WTC11 (cell line): ENCODE results near the gene PRR15L. TPM values are rescaled to one million over a fixed set of nuclear protein-coding genes. Genes with fewer than 3 reads are reported as not detected.

Experiments used
- ATAC-seq: fragments of 200-7000 bp; cut with Tn5 transposase; 2 replicates; pipeline ENCODE4 v1.10.0; 2021; ENCODE audit warnings: mild to moderate bottlenecking, moderate library complexity
- CTCF ChIA-PET: fragments of 300-600 bp; sonication (Branson Sonifier 250); formaldehyde crosslinking; loops from one replicate; lab custom pipeline; 2021; ENCODE audit warnings: antibody characterized with exemption; lab: Charles Lee
- POLR2A ChIA-PET: fragments of 350-600 bp; sonication (Branson Sonifier 250); formaldehyde crosslinking; loops from one replicate; lab custom pipeline; 2021; ENCODE audit warnings: antibody characterized with exemption; lab: Charles Lee
- DNase-seq: peaks from one replicate; pipeline ENCODE4 v3.0.0; 2021; ENCODE audit warnings: low spot score
- H3K27ac Mint-ChIP-seq: 2 replicates; pipeline ENCODE4 v1.8.0; 2021; ENCODE audit warnings: mixed read lengths
- H3K27me3 Mint-ChIP-seq: 2 replicates; pipeline ENCODE4 v1.8.0; 2021; ENCODE audit warnings: low read depth, mild to moderate bottlenecking, moderate library complexity, mixed read lengths
- H3K36me3 Mint-ChIP-seq: 2 replicates; pipeline ENCODE4 v1.8.0; 2021; ENCODE audit warnings: mixed read lengths
- H3K4me1 Mint-ChIP-seq: 2 replicates; pipeline ENCODE4 v1.8.0; 2022; ENCODE audit warnings: mixed read lengths
- H3K4me3 Mint-ChIP-seq: 2 replicates; pipeline ENCODE4 v1.8.0; 2021; ENCODE audit warnings: mild to moderate bottlenecking, moderate library complexity, mixed read lengths
- H3K9me3 Mint-ChIP-seq: 2 replicates; pipeline ENCODE4 v1.8.0; 2021; ENCODE audit warnings: mixed read lengths
- CBFB ChIP-seq: sonication (generic); formaldehyde crosslinking; IDR thresholded peaks from 2 replicates; pipeline ENCODE4 v1.8.1; 2022; ENCODE audit warnings: mild to moderate bottlenecking, low read depth, missing genetic modification reagents
- ETV6 ChIP-seq: sonication (generic); formaldehyde crosslinking; IDR thresholded peaks from 2 replicates; pipeline ENCODE4 v1.8.1; 2022; ENCODE audit warnings: mild to moderate bottlenecking, missing genetic modification reagents
- FOXP1 ChIP-seq: sonication (generic); formaldehyde crosslinking; IDR thresholded peaks from 2 replicates; pipeline ENCODE4 v1.8.0; 2022; ENCODE audit warnings: missing genetic modification reagents, mild to moderate bottlenecking, moderate library complexity, borderline replicate concordance
- HMGXB4 ChIP-seq: sonication (generic); formaldehyde crosslinking; IDR thresholded peaks from 2 replicates; pipeline ENCODE4 v1.8.1; 2023; ENCODE audit warnings: mild to moderate bottlenecking, moderate library complexity, missing genetic modification reagents
- JUN ChIP-seq: sonication (generic); formaldehyde crosslinking; IDR thresholded peaks from 2 replicates; pipeline ENCODE4 v1.8.0; 2023; ENCODE audit warnings: mild to moderate bottlenecking, missing genetic modification reagents
- NFE2L1 ChIP-seq: sonication (generic); formaldehyde crosslinking; IDR thresholded peaks from 2 replicates; pipeline ENCODE4 v1.8.1; 2023; ENCODE audit warnings: missing genetic modification reagents
- NFYB ChIP-seq: sonication (generic); formaldehyde crosslinking; conservative IDR thresholded peaks from 2 replicates; pipeline ENCODE4 v1.8.0; 2022; ENCODE audit warnings: low read depth, missing genetic modification reagents
- PRRX2 ChIP-seq: fragments of 250-450 bp; sonication (Bioruptor Pico); IDR thresholded peaks from 2 replicates; pipeline ENCODE4 v1.8.0; 2021; ENCODE audit warnings: mild to moderate bottlenecking
- RORB ChIP-seq: fragments of 250-450 bp; sonication (Bioruptor Pico); IDR thresholded peaks from 2 replicates; pipeline ENCODE4 v1.9.0; 2021; ENCODE audit warnings: mild to moderate bottlenecking
- SOX15 ChIP-seq: fragments of 250-450 bp; sonication (Bioruptor Pico); IDR thresholded peaks from 2 replicates; pipeline ENCODE4 v1.9.0; 2021; ENCODE audit warnings: mild to moderate bottlenecking
- SP1 ChIP-seq: sonication (generic); formaldehyde crosslinking; conservative IDR thresholded peaks from 2 replicates; pipeline ENCODE4 v1.8.1; 2022; ENCODE audit warnings: missing genetic modification reagents
- TP53 ChIP-seq: sonication (generic); formaldehyde crosslinking; IDR thresholded peaks from 2 replicates; pipeline ENCODE4 v1.8.1; 2023; ENCODE audit warnings: mild to moderate bottlenecking, missing genetic modification reagents
- ZNF416 ChIP-seq: fragments of 250-450 bp; sonication (Bioruptor Pico); IDR thresholded peaks from 2 replicates; pipeline ENCODE4 v1.9.0; 2021; ENCODE audit warnings: mild to moderate bottlenecking, inconsistent platforms
- total RNA-seq: library from RNA; stranded (reverse); gene quantifications from 3 replicates; pipeline ENCODE4 v1.2.3, GENCODE V29; 2021
- TF ChIP-seq, protein P1 (sequence below): sonication (generic); formaldehyde crosslinking; conservative IDR thresholded peaks from 2 replicates; pipeline ENCODE4 v1.8.1; 2023; ENCODE audit warnings: mild to moderate bottlenecking, low read depth, missing genetic modification reagents, moderate library complexity
- TF ChIP-seq, protein P2 (sequence below): sonication (generic); formaldehyde crosslinking; IDR thresholded peaks from 2 replicates; pipeline ENCODE4 v1.8.1; 2022; ENCODE audit warnings: low read depth, mild to moderate bottlenecking, moderate library complexity, missing genetic modification reagents, borderline replicate concordance
- TF ChIP-seq, protein P3 (sequence below): sonication (generic); formaldehyde crosslinking; IDR thresholded peaks from 2 replicates; pipeline ENCODE4 v1.8.0; 2022; ENCODE audit warnings: mild to moderate bottlenecking, missing genetic modification reagents
- TF ChIP-seq, protein P4 (sequence below): sonication (generic); formaldehyde crosslinking; conservative IDR thresholded peaks from 2 replicates; pipeline ENCODE4 v1.8.1; 2022; ENCODE audit warnings: mild to moderate bottlenecking, missing genetic modification reagents
- TF ChIP-seq, protein P5 (sequence below): fragments of 200-600 bp; IDR thresholded peaks from 2 replicates; pipeline ENCODE4 v1.8.0; 2022; ENCODE audit warnings: antibody characterized with exemption
- TF ChIP-seq, protein P6 (sequence below): fragments of 250-450 bp; sonication (Bioruptor Pico); IDR thresholded peaks from 2 replicates; pipeline ENCODE4 v1.9.0; 2021; ENCODE audit warnings: mild to moderate bottlenecking

The PRR15L gene
- total RNA-seq, 1 experiment from 2014 or later, result 0.59 TPM

DNA sequence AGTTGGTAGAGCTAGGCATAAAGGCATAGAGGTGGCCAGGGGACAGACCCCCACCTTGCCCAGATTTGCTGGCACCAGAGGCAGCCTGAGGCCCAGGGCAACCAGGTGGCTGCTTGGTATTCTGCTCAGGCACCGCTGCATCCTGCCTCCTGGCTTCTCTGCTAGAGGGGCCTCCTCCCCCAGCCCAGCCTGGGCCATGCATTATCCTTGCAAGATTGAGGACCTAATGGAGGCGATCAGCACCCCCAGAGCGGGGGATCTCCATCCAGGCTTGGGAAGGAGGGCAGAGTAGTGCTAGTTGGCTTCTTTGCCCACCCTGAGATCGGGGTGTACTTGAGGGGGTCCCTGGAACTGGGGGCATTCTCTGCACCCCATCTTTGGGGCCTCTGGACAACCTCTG lies 37.0 kb upstream of the PRR15L start:
- ChIA-PET POLR2A (no interaction called here), CTCF (interaction anchor here (1.1 to 3.1 kb wide), 8 partner anchors 9 to 153 kb away, joined by 4 to 25 read pairs (median 8); partner anchors contain the start of genes CDK5RAP3 and SCRN2)
- Mint-ChIP-seq H3K4me3 (no peak overlapping the region), H3K27ac (no peak overlapping the region), H3K9me3 (no peaks in the 10 kb centered on the region), H3K27me3 (no peaks in the 10 kb centered on the region), H3K4me1 (peaks cover 48% of the 10 kb centered on the region), H3K36me3 (no peaks in the 10 kb centered on the region)
- TF ChIP-seq JUN (CRISPR knock-in tag) (no peak), HMGXB4 (no peak), NFYB (no peak), TP53 (CRISPR knock-in tag) (no peak), ETV6 (CRISPR knock-in tag) (no peak), NFE2L1 (CRISPR knock-in tag) (no peak), CBFB (CRISPR knock-in tag) (no peak), RORB (no peak), FOXP1 (CRISPR knock-in tag) (no peak), ZNF416 (CRISPR knock-in tag) (no peak), SOX15 (CRISPR knock-in tag) (no peak), SP1 (CRISPR knock-in tag) (no peak), PRRX2 (CRISPR knock-in tag) (no peak)
- TF ChIP-seq, protein P1, sequence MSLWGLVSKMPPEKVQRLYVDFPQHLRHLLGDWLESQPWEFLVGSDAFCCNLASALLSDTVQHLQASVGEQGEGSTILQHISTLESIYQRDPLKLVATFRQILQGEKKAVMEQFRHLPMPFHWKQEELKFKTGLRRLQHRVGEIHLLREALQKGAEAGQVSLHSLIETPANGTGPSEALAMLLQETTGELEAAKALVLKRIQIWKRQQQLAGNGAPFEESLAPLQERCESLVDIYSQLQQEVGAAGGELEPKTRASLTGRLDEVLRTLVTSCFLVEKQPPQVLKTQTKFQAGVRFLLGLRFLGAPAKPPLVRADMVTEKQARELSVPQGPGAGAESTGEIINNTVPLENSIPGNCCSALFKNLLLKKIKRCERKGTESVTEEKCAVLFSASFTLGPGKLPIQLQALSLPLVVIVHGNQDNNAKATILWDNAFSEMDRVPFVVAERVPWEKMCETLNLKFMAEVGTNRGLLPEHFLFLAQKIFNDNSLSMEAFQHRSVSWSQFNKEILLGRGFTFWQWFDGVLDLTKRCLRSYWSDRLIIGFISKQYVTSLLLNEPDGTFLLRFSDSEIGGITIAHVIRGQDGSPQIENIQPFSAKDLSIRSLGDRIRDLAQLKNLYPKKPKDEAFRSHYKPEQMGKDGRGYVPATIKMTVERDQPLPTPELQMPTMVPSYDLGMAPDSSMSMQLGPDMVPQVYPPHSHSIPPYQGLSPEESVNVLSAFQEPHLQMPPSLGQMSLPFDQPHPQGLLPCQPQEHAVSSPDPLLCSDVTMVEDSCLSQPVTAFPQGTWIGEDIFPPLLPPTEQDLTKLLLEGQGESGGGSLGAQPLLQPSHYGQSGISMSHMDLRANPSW (CRISPR knock-in tag), result no peak
- TF ChIP-seq, protein P2, sequence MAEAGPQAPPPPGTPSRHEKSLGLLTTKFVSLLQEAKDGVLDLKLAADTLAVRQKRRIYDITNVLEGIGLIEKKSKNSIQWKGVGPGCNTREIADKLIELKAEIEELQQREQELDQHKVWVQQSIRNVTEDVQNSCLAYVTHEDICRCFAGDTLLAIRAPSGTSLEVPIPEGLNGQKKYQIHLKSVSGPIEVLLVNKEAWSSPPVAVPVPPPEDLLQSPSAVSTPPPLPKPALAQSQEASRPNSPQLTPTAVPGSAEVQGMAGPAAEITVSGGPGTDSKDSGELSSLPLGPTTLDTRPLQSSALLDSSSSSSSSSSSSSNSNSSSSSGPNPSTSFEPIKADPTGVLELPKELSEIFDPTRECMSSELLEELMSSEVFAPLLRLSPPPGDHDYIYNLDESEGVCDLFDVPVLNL, result no peak
- TF ChIP-seq, protein P3, sequence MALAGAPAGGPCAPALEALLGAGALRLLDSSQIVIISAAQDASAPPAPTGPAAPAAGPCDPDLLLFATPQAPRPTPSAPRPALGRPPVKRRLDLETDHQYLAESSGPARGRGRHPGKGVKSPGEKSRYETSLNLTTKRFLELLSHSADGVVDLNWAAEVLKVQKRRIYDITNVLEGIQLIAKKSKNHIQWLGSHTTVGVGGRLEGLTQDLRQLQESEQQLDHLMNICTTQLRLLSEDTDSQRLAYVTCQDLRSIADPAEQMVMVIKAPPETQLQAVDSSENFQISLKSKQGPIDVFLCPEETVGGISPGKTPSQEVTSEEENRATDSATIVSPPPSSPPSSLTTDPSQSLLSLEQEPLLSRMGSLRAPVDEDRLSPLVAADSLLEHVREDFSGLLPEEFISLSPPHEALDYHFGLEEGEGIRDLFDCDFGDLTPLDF, result no peak
- TF ChIP-seq, protein P4, sequence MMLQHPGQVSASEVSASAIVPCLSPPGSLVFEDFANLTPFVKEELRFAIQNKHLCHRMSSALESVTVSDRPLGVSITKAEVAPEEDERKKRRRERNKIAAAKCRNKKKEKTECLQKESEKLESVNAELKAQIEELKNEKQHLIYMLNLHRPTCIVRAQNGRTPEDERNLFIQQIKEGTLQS (CRISPR knock-in tag), result no peak
- TF ChIP-seq, protein P5, sequence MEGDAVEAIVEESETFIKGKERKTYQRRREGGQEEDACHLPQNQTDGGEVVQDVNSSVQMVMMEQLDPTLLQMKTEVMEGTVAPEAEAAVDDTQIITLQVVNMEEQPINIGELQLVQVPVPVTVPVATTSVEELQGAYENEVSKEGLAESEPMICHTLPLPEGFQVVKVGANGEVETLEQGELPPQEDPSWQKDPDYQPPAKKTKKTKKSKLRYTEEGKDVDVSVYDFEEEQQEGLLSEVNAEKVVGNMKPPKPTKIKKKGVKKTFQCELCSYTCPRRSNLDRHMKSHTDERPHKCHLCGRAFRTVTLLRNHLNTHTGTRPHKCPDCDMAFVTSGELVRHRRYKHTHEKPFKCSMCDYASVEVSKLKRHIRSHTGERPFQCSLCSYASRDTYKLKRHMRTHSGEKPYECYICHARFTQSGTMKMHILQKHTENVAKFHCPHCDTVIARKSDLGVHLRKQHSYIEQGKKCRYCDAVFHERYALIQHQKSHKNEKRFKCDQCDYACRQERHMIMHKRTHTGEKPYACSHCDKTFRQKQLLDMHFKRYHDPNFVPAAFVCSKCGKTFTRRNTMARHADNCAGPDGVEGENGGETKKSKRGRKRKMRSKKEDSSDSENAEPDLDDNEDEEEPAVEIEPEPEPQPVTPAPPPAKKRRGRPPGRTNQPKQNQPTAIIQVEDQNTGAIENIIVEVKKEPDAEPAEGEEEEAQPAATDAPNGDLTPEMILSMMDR, result no peak
- TF ChIP-seq, protein P6, sequence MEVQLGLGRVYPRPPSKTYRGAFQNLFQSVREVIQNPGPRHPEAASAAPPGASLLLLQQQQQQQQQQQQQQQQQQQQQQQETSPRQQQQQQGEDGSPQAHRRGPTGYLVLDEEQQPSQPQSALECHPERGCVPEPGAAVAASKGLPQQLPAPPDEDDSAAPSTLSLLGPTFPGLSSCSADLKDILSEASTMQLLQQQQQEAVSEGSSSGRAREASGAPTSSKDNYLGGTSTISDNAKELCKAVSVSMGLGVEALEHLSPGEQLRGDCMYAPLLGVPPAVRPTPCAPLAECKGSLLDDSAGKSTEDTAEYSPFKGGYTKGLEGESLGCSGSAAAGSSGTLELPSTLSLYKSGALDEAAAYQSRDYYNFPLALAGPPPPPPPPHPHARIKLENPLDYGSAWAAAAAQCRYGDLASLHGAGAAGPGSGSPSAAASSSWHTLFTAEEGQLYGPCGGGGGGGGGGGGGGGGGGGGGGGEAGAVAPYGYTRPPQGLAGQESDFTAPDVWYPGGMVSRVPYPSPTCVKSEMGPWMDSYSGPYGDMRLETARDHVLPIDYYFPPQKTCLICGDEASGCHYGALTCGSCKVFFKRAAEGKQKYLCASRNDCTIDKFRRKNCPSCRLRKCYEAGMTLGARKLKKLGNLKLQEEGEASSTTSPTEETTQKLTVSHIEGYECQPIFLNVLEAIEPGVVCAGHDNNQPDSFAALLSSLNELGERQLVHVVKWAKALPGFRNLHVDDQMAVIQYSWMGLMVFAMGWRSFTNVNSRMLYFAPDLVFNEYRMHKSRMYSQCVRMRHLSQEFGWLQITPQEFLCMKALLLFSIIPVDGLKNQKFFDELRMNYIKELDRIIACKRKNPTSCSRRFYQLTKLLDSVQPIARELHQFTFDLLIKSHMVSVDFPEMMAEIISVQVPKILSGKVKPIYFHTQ (CRISPR knock-in tag), result no peak
- DNase-seq (no peak), ATAC-seq (no peak)
